Type B pancreatic cell (in vitro differentiated cells): Measurements from ENCODE around the gene POR. TPM values are rescaled to one million over a fixed set of nuclear protein-coding genes. Genes with fewer than 3 reads are reported as not detected.
"Not testable (repeated sequence)": the region's sequence is repeated elsewhere in the genome, so short reads cannot be mapped to it uniquely, and the experiment has no call there.

Source experiments
- DNase-seq: peaks from one replicate; pipeline ENCODE4 v3.0.0; 2021; ENCODE audit warnings: mixed read lengths; ENCODE audit not compliant: unreplicated experiment; ENCODE audit errors: extremely low spot score
- H3K27ac Mint-ChIP-seq: 2 replicates; pipeline ENCODE4 v1.8.0; 2021; ENCODE audit warnings: mild to moderate bottlenecking, mixed read lengths
- H3K27me3 Mint-ChIP-seq: 2 replicates; pipeline ENCODE4 v1.8.0; 2021; ENCODE audit warnings: mixed read lengths
- H3K36me3 Mint-ChIP-seq: 2 replicates; pipeline ENCODE4 v1.8.0; 2021; ENCODE audit warnings: mixed read lengths
- H3K4me1 Mint-ChIP-seq: one replicate; pipeline ENCODE4 v1.8.0; 2021; ENCODE audit warnings: mixed read lengths; ENCODE audit not compliant: unreplicated experiment
- H3K4me3 Mint-ChIP-seq: 2 replicates; pipeline ENCODE4 v1.8.0; 2021; ENCODE audit warnings: mild to moderate bottlenecking, mixed read lengths
- H3K9me3 Mint-ChIP-seq: 2 replicates; pipeline ENCODE4 v1.8.0; 2021; ENCODE audit warnings: mixed read lengths
- total RNA-seq: library from RNA; stranded (reverse); gene quantifications from 2 replicates; pipeline ENCODE4 v1.2.1, GENCODE V29; 2021; ENCODE audit warnings: low replicate concordance
- TF ChIP-seq, protein P1 (sequence below): fragments of 200-600 bp; sonication (generic); conservative IDR thresholded peaks from 2 replicates; pipeline ENCODE4 v1.5.0; 2021; ENCODE audit warnings: antibody characterized with exemption, mild to moderate bottlenecking

The POR gene
- total RNA-seq, 1 donor from 2014 or later = 122 TPM

DNA sequence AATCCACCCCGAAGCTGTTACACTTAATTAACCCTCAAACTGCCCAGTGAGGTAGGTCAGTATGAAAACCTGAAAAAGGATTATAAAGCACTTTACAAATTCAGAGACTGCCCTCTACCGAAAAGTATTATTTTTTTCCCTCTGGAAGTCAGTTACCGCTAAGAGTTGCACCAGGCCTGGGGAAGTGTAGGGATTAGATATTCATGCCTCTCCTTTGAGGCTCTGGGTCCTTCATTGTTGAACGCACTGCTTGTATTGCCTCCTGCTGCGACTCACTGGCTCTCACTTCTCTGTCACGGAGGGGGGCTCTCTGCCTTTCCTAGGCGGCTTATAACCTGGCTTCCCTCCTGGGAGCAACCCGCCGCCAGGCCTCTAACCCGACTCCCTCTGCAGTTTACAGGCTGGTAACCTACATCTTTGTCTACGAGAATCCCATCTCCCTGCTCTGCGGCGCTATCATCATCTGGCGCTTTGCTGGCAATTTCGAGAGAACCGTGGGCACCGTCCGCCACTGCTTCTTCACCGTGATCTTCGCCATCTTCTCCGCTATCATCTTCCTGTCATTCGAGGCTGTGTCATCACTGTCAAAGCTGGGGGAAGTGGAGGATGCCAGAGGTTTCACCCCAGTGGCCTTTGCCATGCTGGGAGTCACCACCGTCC, 33.4 kb upstream of the POR start:
- Mint-ChIP-seq H3K9me3 (no peaks in the 10 kb centered on the region), H3K4me3 (peak overlapping the region; percentile 71), H3K36me3 (peaks cover 17% of the 10 kb centered on the region), H3K27ac (no peak overlapping the region), H3K27me3 (no peaks in the 10 kb centered on the region), H3K4me1 (peaks cover 27% of the 10 kb centered on the region)
- no peak for DNase-seq
- TF ChIP-seq, protein P1, sequence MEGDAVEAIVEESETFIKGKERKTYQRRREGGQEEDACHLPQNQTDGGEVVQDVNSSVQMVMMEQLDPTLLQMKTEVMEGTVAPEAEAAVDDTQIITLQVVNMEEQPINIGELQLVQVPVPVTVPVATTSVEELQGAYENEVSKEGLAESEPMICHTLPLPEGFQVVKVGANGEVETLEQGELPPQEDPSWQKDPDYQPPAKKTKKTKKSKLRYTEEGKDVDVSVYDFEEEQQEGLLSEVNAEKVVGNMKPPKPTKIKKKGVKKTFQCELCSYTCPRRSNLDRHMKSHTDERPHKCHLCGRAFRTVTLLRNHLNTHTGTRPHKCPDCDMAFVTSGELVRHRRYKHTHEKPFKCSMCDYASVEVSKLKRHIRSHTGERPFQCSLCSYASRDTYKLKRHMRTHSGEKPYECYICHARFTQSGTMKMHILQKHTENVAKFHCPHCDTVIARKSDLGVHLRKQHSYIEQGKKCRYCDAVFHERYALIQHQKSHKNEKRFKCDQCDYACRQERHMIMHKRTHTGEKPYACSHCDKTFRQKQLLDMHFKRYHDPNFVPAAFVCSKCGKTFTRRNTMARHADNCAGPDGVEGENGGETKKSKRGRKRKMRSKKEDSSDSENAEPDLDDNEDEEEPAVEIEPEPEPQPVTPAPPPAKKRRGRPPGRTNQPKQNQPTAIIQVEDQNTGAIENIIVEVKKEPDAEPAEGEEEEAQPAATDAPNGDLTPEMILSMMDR = peak; percentile 28

DNA sequence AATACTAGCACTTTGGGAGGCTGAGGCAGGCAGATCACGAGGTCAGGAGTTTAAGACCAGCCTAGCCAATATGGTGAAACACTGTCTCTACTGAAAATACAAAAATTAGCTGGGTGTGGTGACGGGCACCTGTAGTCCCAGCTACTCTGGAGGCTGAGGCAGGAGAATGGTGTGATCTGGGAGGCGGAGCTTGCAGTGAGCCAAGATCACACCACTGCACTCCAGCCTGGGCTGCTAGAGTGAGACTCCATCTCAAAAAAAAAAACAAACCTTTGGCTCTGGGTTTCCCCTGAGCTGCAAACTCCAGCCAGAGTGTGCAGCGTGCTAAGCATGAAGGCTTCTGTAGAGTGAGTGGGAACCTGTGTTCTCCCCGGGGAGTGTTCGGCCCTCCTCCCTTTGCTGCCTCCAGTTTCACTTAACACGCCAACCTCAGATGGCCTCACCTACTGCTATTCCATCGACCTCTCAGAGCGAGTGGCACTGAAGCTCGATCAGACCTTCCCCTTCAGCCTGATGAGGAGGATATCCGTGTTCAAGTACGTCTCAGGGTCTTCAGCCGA, 31.6 kb upstream of the POR start:
- H3K9me3 Mint-ChIP-seq, DNase-seq: not testable (repeated sequence)

DNA sequence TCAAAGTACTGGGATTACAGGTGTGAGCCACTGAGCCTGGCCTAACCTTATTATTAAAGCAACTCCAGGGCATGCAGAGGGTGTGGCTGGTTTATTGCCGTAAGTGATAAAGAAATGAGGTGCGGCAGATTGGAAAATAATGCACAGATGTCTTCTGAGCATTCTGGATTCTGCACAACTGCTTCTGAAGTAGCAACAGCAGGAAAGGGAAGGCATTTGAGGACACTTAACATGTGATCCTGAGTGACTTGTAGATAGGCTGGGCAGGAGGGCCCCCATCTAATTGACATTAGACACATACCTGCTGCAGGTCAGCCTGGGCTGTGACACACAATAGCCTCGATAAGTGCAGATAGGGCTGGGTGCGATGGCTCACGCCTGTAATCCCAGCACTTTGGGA, 30.5 kb upstream of the POR start:
- Mint-ChIP-seq H3K36me3 (peaks cover 23% of the 10 kb centered on the region), H3K9me3 (no peaks in the 10 kb centered on the region), H3K27me3 (no peaks in the 10 kb centered on the region), H3K4me1 (peaks cover 18% of the 10 kb centered on the region), H3K27ac (peak overlapping the region; percentile 79), H3K4me3 (no peak overlapping the region)
- no peak for DNase-seq
- TF ChIP-seq, protein P1 = no peak

More for the DNA sequence above, 31.6 kb upstream of the POR start:
- not testable (repeated sequence) for H3K4me3 Mint-ChIP-seq, H3K27ac Mint-ChIP-seq, H3K27me3 Mint-ChIP-seq
- Mint-ChIP-seq H3K4me1 (peaks cover 21% of the 10 kb centered on the region), H3K36me3 (peaks cover 17% of the 10 kb centered on the region)

DNA sequence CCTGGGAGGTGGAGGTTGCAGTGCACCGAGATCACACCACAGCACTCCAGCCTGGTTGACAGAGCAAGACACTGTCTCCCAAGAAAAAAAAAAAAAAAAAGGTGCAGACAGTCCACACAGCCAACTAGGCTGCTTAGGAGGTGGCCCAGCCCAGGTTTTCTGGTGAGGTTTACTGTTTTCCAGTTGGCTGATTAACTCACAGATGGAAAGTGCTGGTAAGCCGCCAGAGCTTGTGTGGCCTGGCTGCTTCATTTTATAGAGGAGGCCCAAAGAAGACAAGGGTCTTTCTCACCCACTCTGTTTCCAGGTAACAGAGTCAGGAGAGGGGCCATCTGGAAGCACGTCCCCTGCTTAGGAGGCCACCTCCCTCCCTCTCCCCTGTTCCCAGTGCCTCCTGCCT, 29.9 kb upstream of the POR start:
- Mint-ChIP-seq H3K9me3 (no peaks in the 10 kb centered on the region), H3K27me3 (no peaks in the 10 kb centered on the region), H3K4me1 (peaks cover 18% of the 10 kb centered on the region), H3K27ac (peak overlapping the region; percentile 79), H3K36me3 (peaks cover 23% of the 10 kb centered on the region), H3K4me3 (no peak overlapping the region)
- TF ChIP-seq, protein P1 = no peak
- no peak for DNase-seq

DNA sequence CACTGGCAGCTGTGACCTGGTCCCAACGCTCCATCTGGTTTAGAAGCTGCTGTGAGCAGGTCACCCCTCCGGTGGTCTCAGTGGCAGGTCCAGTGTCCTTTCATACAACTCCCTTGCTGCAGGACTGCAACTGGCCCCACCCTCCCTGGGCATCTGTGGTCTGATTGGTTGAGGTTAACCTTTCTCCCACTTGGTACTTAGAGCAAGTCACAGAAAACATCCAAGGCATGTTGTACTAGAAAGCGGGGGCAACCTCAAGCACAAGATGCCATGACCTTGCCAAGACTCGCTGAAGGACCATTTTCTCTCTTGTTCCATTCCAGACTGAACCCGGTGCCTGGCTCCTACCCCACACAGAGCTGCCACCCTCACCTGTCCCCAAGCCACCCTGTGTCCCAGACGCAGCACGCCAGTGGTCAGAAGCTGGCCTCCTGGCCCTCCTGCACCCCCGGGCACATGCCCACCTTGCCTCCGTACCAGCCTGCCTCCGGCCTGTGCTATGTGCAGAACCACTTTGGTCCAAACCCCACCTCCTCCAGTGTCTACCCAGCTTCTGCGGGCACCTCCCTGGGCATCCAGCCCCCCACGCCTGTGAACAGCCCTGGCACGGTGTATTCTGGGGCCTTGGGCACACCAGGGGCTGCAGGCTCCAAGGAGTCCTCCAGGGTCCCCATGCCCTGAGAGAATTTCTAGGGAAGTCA, 27.1 kb upstream of the POR start:
- Mint-ChIP-seq H3K36me3 (peaks cover 12% of the 10 kb centered on the region), H3K4me3 (no peak overlapping the region), H3K9me3 (no peaks in the 10 kb centered on the region), H3K4me1 (peaks cover 9% of the 10 kb centered on the region), H3K27ac (no peak overlapping the region), H3K27me3 (no peaks in the 10 kb centered on the region)
- no peak for DNase-seq
- TF ChIP-seq, protein P1 = no peak
